Adrenal gland (tissue), 12 donors: Measurements from ENCODE around the gene CBLC. TPM values are rescaled to one million over a fixed set of nuclear protein-coding genes. Genes with fewer than 3 reads are reported as not detected.
"Not testable (repeated sequence)": the region's sequence is repeated elsewhere in the genome, so short reads cannot be mapped to it uniquely, and the experiment has no call there.

ENCODE experiments used
- DNase-seq, 7 donors: peaks; one replicate each; pipeline ENCODE4 v3.0.0-alpha.2; 2019 to 2020
- H3K27ac ChIP-seq, 5 donors: fragments of 200-600 bp; sonication (generic) in 4 of 5; 1 replicate in 3 of 5; 2 replicates in 2 of 5; pipeline versions ENCODE4 v1.5.1 to v1.8.0; 2016 to 2020; ENCODE audit warnings: mild to moderate bottlenecking in 1 of 5
- H3K27me3 ChIP-seq: fragments of 200-600 bp; 2 replicates; pipeline ENCODE4 v1.8.0; 2021
- H3K36me3 ChIP-seq, 2 donors: fragments of 200-600 bp; replicated peaks in 1 of 2; 1 replicate in 1 of 2; 2 replicates in 1 of 2; pipeline versions ENCODE4 v1.5.1 to v1.8.0; 2018 to 2022
- H3K4me1 ChIP-seq, 2 donors: fragments of 200-600 bp; replicated peaks in 1 of 2; 1 replicate in 1 of 2; 2 replicates in 1 of 2; pipeline versions ENCODE4 v1.5.1 to v1.8.0; 2018 to 2021
- H3K4me3 ChIP-seq, 4 donors: fragments of 200-600 bp; sonication (generic) in 3 of 4; one replicate each; pipeline ENCODE4 v1.5.1; 2016 to 2018
- H3K9me3 ChIP-seq, 3 donors: fragments of 200-600 bp; sonication (generic) in 1 of 3; replicated peaks in 1 of 3; 1 replicate in 2 of 3; 2 replicates in 1 of 3; pipeline versions ENCODE4 v1.5.1 to v1.8.0; 2016 to 2021
- CTCF ChIP-seq, 6 experiments: fragments of 450-650 bp in 4 of 6; fragments of 200-600 bp in 2 of 6; sonication (generic) in 1 of 6; IDR thresholded peaks; 1 replicate in 5 of 6; 2 replicates in 1 of 6; pipeline versions ENCODE4 v1.5.1 to v1.8.0; 2016 to 2021; ENCODE audit warnings: antibody characterized with exemption in 6 of 6, mild to moderate bottlenecking in 2 of 6, moderate library complexity in 1 of 6
- POLR2A ChIP-seq, 2 donors: fragments of 450-650 bp; IDR thresholded peaks; one replicate each; pipeline ENCODE4 v1.6.1; 2017; ENCODE audit warnings: antibody characterized with exemption in 2 of 2, mild to moderate bottlenecking in 2 of 2, moderate library complexity in 1 of 2
- WGBS, 4 donors: extraction: QIAGEN DNeasy Blood & Tissue Kit in 2 of 4; methylation state at CpG; one replicate each; pipeline versions ENCODE4 v1.1.5 to v1.1.7; 2013 to 2017; 5-methylcytosine and 5-hydroxymethylcytosine counted together
- intact Hi-C, 2 donors: fragments of 100-400 bp; cut with DNase I; formaldehyde crosslinking; loops; one replicate each; pipeline versions ENCODE4 v1.14.1 to v1.15.0; 2022 to 2023
- polyA plus RNA-seq, 3 donors: library from polyadenylated mRNA; stranded (reverse); fragments of 200-250 nt in 2 of 3; fragments of 350-450 nt in 1 of 3; fragmentation: Illumina TruSeq in 1 of 3; extraction: RNeasy Lipid Tissue Mini Kit (QIAGEN cat#74804) in 1 of 3; gene quantifications; one replicate each; pipeline ENCODE4 v1.2.3, GENCODE V29; 2013 to 2014
- total RNA-seq, 9 donors: library from RNA; depleted of rRNA in 4 of 9; stranded (reverse); fragments of >200 nt in 4 of 9; fragments of 120-200 nt in 1 of 9; fragmentation: NEBNext Ultra II Directional in 1 of 9; extraction: Animal tissue kit (Norgen Biotek cat#: 25700) in 1 of 9; gene quantifications; one replicate each; pipeline versions ENCODE4 v1.1.0 to v1.2.4, GENCODE V29; 2013 to 2023
- donor health status: healthy with polysubstance abuse.
- donor health status: Bipolar disorder and iron deficiency.
- donor health status: DM: yes; HTN: yes; CAD: no.
- donor health status: DM: no; HTN: no; CAD: no.
- donor health status: DM: no; HTN: no; CAD: no.
- donor health status: DM: yes; HTN: yes; CAD: no.

CBLC gene
- total and polyA plus RNA-seq, 12 donors, result 0.13 to 0.14 TPM; not detected in 10

- Histone ChIP-seq H3K4me3 (no peak overlapping the region), H3K9me3 (no peaks in the 10 kb centered on the region), H3K27me3 (no peaks in the 10 kb centered on the region), H3K27ac (no peak overlapping the region), H3K4me1 (peaks cover 7% of the 10 kb centered on the region in 2 donors), H3K36me3 (no peaks in the 10 kb centered on the region)
- DNase-seq, result no peak
- WGBS, 4 donors, result 86 to 97% (median 92%) methylated on average over 4 of the region's 4 CpGs
- no peak for TF ChIP-seq CTCF (IDR thresholded peaks at IDR 0.05)
- TF ChIP-seq POLR2A (IDR thresholded peaks at IDR 0.05), result no peak
- intact Hi-C loops, result no loop called here
These were observed 47.1 kb downstream of the CBLC start for GRCh38 chr19:44824761-44825160.

- H3K27ac ChIP-seq, intact Hi-C loops, H3K27me3 ChIP-seq, H3K4me3 ChIP-seq, H3K4me1 ChIP-seq, DNase-seq, H3K36me3 ChIP-seq, H3K9me3 ChIP-seq: not testable (repeated sequence)
- 62 to 73% (median 69%) methylated on average over 6 of the region's 6 CpGs for WGBS, 4 donors
These were observed 55.2 kb downstream of the CBLC start for GRCh38 chr19:44832875-44833274.

DNA sequence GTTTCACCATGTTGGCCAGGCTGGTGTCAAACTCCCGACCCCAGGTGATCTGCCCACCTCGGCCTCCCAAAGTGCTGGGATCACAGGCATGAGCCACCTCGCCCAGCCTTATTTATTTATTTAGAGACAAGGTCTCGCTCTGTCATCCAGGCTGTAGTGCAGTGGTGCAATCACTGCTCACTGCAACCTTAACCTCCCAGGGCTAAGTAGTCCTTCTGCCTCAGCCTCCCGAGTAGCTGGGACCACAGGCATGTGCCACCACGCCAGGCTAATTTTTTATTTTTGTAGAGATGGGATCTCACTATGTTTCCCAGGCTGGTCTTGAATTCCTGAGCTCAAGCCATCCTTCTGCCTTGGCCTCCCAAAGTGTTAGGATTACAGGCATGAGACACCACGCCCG, 56.7 kb downstream of the CBLC start:
- H3K9me3 ChIP-seq, H3K27ac ChIP-seq, H3K4me3 ChIP-seq, DNase-seq, H3K36me3 ChIP-seq, H3K4me1 ChIP-seq, H3K27me3 ChIP-seq, intact Hi-C loops: not testable (repeated sequence)
- 80 to 96% (median 90%) methylated on average over 6 to 8 of the region's 8 CpGs for WGBS, 4 donors

- TF ChIP-seq CTCF (IDR thresholded peaks at IDR 0.05) (no peak), POLR2A (IDR thresholded peaks at IDR 0.05) (no peak)
- DNase-seq, result no peak
- H3K27ac ChIP-seq, result no peak overlapping the region
- intact Hi-C loops, result no loop called here
- H3K27me3 ChIP-seq, result peaks cover 3% of the 10 kb centered on the region
- H3K9me3 ChIP-seq, result no peaks in the 10 kb centered on the region
- H3K4me1 ChIP-seq, result peaks cover 0 to under 1% of the 10 kb centered on the region in 2 donors
- H3K4me3 ChIP-seq, result no peak overlapping the region
- H3K36me3 ChIP-seq, result no peaks in the 10 kb centered on the region
- WGBS, 4 donors, result 89 to 94% (median 91%) methylated on average over 2 of the region's 2 CpGs
These were observed 61.6 kb downstream of the CBLC start for GRCh38 chr19:44839276-44839675.

DNA sequence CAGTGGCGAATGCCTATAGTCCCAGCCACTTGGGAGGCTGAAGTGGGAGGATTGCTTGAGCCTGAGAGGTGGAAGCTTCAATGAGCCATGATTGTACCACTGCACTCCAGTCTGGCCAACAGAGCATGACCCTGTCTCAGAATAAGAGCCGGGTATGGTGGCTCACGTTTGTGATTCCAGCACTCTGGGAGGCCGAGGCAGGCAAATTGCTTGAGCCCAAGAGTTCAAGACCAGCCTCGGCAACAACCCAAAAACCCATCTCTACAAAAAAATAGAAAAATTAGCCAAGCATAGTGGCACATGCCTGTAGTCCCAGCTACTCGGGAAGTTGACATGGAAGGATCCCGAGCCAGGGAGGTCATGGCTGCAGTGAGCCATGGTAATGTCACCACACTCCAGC, 63.1 kb downstream of the CBLC start:
- intact Hi-C loops, result loop anchor here (5.0 kb wide), 2 partner anchors 39 to 119 kb away; no protein-coding TSS in a partner anchor
- Histone ChIP-seq H3K9me3 (no peaks in the 10 kb centered on the region), H3K36me3 (no peaks in the 10 kb centered on the region), H3K27ac (no peak overlapping the region), H3K27me3 (no peaks in the 10 kb centered on the region), H3K4me3 (no peak overlapping the region), H3K4me1 (peaks cover 6 to 12% of the 10 kb centered on the region in 2 donors)
- TF ChIP-seq CTCF (IDR thresholded peaks at IDR 0.05), result no peak
- no peak for TF ChIP-seq POLR2A (IDR thresholded peaks at IDR 0.05)
- no peak for DNase-seq
- WGBS, 4 donors, result 61 to 84% (median 77%) methylated on average over 4 to 7 of the region's 7 CpGs
